ENCODE measurements around the gene NAALADL2.

The NAALADL2 gene

GRCh38 chr3:175029828-175030227 is 170.7 kb downstream of the NAALADL2 start:
- Histone ChIP-seq H3K27ac (ENCODE audit: low read depth, low read length) (no peak overlapping the region), H3K9me2 (replicated peaks; ENCODE audit: insufficient read depth, low read length) (no peaks in the 10 kb centered on the region), H3F3A (ENCODE audit: insufficient read depth) (no peaks in the 10 kb centered on the region), H3K79me2 (ENCODE audit: insufficient read depth, low read length) (no peaks in the 10 kb centered on the region), H3K27me3 (ENCODE audit: low read length) (no peaks in the 10 kb centered on the region), H4K20me1 (ENCODE audit: low read depth, low read length) (no peaks in the 10 kb centered on the region), H3K4me3 (ENCODE audit: insufficient read depth, low read length, poor library complexity, severe bottlenecking) (no peak overlapping the region), H3K4me2 (ENCODE audit: low read depth, low read length, poor library complexity, severe bottlenecking) (no peak overlapping the region), H3K36me3 (ENCODE audit: low read length) (no peaks in the 10 kb centered on the region), H2AFZ (ENCODE audit: low read depth, low read length, severe bottlenecking) (no peak overlapping the region), H3K9ac (ENCODE audit: low read length) (no peak overlapping the region), H3K9me3 (ENCODE audit: insufficient read depth, low read length) (no peaks in the 10 kb centered on the region)
- no peak for TF ChIP-seq CTCF (IDR thresholded peaks at IDR 0.05; ENCODE audit: insufficient read depth, low read length, poor library complexity, severe bottlenecking)
- no peak for TF ChIP-seq EZH2phosphoT487 (conservative IDR thresholded peaks at IDR 0.05; ENCODE audit: low read length)

- Histone ChIP-seq H3K9me2 (replicated peaks; ENCODE audit: insufficient read depth, low read length) (no peaks in the 10 kb centered on the region), H2AFZ (ENCODE audit: low read depth, low read length, severe bottlenecking) (no peak overlapping the region), H3K9me3 (ENCODE audit: insufficient read depth, low read length) (no peaks in the 10 kb centered on the region), H3K9ac (ENCODE audit: low read length) (no peak overlapping the region), H3K79me2 (ENCODE audit: insufficient read depth, low read length) (no peaks in the 10 kb centered on the region), H3K36me3 (ENCODE audit: low read length) (no peaks in the 10 kb centered on the region), H3K4me2 (ENCODE audit: low read depth, low read length, poor library complexity, severe bottlenecking) (no peak overlapping the region), H3F3A (ENCODE audit: insufficient read depth) (no peaks in the 10 kb centered on the region), H4K20me1 (ENCODE audit: low read depth, low read length) (no peaks in the 10 kb centered on the region), H3K4me3 (ENCODE audit: insufficient read depth, low read length, poor library complexity, severe bottlenecking) (no peak overlapping the region), H3K27ac (ENCODE audit: low read depth, low read length) (no peak overlapping the region), H3K27me3 (ENCODE audit: low read length) (no peaks in the 10 kb centered on the region)
- TF ChIP-seq EZH2phosphoT487 (conservative IDR thresholded peaks at IDR 0.05; ENCODE audit: low read length): no peak
- TF ChIP-seq CTCF (IDR thresholded peaks at IDR 0.05; ENCODE audit: insufficient read depth, low read length, poor library complexity, severe bottlenecking): no peak
These were observed 180.7 kb downstream of the NAALADL2 start for GRCh38 chr3:175039875-175040274.

- H4K20me1 ChIP-seq (ENCODE audit: low read depth, low read length): no peaks in the 10 kb centered on the region
- H3K79me2 ChIP-seq (ENCODE audit: insufficient read depth, low read length): no peaks in the 10 kb centered on the region
- no peaks in the 10 kb centered on the region for H3K9me3 ChIP-seq (ENCODE audit: insufficient read depth, low read length)
- H3K9me2 ChIP-seq (replicated peaks; ENCODE audit: insufficient read depth, low read length): no peaks in the 10 kb centered on the region
- no peak overlapping the region for H3K27ac ChIP-seq (ENCODE audit: low read depth, low read length)
- H2AFZ ChIP-seq (ENCODE audit: low read depth, low read length, severe bottlenecking): no peak overlapping the region
- H3F3A ChIP-seq (ENCODE audit: insufficient read depth): no peaks in the 10 kb centered on the region
- no peak overlapping the region for H3K4me2 ChIP-seq (ENCODE audit: low read depth, low read length, poor library complexity, severe bottlenecking)
- no peaks in the 10 kb centered on the region for H3K27me3 ChIP-seq (ENCODE audit: low read length)
- H3K9ac ChIP-seq (ENCODE audit: low read length): no peak overlapping the region
- H3K36me3 ChIP-seq (ENCODE audit: low read length): no peaks in the 10 kb centered on the region
- TF ChIP-seq EZH2phosphoT487 (conservative IDR thresholded peaks at IDR 0.05; ENCODE audit: low read length): no peak
- no peak for TF ChIP-seq CTCF (IDR thresholded peaks at IDR 0.05; ENCODE audit: insufficient read depth, low read length, poor library complexity, severe bottlenecking)
- no peak overlapping the region for H3K4me3 ChIP-seq (ENCODE audit: insufficient read depth, low read length, poor library complexity, severe bottlenecking)
These were observed 182.2 kb downstream of the NAALADL2 start for GRCh38 chr3:175041369-175041768.
